GM12874 (cell line): ENCODE measurements around the gene NRSN2.

Experiments used
- TF ChIP-seq, protein P1 (sequence below): IDR thresholded peaks from 2 replicates; pipeline ENCODE4 v1.5.1; 2011; ENCODE audit warnings: low read depth, mild to moderate bottlenecking, control low read depth, low read length, moderate library complexity; ENCODE audit not compliant: insufficient read depth

NRSN2 gene

DNA sequence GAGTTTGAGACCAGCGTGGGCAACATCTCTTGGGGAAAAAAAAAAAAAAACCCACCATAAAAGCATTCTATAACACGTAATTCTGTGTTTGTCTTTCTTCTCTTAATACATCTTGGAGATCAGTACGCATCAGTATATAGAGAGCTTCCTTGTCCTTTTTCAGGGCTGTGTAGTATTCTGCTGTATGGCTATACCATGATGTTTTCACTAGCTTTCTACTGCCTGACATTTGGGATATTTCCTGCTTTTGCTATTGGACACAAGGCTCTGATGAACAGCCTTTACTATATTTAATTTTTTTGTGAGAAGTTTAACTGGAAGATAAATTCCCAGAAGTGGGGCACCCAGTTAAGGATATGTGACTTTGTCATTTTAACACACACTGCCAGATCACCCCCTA is 40.6 kb downstream of the NRSN2 start:
- TF ChIP-seq, protein P1, sequence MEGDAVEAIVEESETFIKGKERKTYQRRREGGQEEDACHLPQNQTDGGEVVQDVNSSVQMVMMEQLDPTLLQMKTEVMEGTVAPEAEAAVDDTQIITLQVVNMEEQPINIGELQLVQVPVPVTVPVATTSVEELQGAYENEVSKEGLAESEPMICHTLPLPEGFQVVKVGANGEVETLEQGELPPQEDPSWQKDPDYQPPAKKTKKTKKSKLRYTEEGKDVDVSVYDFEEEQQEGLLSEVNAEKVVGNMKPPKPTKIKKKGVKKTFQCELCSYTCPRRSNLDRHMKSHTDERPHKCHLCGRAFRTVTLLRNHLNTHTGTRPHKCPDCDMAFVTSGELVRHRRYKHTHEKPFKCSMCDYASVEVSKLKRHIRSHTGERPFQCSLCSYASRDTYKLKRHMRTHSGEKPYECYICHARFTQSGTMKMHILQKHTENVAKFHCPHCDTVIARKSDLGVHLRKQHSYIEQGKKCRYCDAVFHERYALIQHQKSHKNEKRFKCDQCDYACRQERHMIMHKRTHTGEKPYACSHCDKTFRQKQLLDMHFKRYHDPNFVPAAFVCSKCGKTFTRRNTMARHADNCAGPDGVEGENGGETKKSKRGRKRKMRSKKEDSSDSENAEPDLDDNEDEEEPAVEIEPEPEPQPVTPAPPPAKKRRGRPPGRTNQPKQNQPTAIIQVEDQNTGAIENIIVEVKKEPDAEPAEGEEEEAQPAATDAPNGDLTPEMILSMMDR: no peak

DNA sequence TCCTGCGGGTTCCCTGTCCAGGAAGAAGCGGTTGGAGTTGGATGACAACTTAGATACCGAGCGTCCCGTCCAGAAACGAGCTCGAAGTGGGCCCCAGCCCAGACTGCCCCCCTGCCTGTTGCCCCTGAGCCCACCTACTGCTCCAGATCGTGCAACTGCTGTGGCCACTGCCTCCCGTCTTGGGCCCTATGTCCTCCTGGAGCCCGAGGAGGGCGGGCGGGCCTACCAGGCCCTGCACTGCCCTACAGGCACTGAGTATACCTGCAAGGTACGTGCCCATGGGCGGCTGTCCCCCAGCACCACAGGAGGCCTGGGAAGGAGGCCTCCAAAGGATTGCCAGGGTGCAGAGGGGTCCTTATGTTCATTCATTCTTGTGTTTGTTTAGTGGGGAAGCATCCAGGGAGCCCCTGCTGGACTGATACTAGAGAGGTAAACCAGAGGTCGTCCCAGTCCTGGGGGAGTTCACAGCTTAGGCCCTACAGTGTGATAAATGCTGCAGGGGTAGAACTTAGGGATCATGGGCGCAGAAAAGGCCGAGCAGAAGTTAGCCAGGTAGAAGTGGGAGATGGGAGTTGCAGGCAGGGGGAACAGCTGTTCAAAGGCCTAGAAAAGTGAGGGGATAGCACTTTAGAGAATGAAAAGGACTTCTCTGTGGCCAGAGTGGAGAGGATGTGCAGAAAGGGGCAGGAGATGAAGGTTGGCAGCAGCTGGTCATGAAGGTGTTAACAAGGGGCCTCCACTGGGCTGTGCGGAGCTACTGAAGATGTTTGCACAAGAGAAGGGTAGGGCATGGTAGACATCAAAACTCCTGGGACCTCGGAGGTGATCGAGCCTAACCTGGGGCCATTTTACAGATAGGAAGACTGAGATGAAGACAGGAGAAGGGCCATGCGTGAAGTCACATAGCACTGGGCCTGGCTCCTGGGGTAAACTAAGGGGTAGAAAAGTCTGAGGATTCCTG is 41.4 kb downstream of the NRSN2 start:
- TF ChIP-seq, protein P1: no peak

DNA sequence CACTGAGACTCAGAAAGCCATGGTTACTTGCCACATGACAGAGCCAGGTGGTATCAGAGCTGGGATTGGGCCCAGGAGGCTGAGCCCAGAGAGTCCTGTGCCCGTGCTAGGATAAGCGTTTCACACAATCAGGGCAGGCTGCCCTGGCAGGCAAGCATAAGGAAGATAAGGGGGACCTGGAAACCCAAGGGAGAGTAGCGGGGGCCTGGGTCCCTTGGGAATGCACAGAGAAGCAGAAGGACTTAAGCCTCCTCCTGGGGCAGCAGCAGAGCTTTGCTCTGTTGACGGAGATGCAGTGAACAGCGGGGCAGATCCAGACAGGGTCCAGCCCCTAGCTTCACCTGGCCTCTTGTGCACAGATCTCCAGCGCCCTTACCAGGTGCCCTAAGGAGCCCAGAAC is 42.3 kb downstream of the NRSN2 start:
- TF ChIP-seq, protein P1: no peak

DNA sequence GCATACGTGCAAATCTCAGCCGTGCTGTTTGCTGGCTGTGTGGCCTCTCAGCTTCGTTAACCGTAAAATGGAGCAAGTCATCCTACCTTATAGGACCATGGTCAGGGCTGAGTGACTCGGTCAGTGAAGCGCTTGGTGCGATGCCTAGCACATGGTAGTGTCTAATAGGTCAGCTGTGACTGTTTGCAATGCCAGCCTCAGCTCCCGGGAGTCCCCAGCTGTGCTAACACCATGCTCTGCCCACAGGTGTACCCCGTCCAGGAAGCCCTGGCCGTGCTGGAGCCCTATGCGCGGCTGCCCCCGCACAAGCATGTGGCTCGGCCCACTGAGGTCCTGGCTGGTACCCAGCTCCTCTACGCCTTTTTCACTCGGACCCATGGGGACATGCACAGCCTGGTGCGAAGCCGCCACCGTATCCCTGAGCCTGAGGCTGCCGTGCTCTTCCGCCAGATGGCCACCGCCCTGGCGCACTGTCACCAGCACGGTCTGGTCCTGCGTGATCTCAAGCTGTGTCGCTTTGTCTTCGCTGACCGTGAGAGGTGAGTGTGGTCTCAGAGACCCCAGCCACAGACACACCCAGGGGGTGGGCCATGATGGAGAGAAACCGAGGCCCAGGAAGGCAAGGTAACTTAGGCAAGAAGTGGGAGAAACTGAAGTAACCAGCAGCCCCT is 44.3 kb downstream of the NRSN2 start:
- TF ChIP-seq, protein P1: no peak

DNA sequence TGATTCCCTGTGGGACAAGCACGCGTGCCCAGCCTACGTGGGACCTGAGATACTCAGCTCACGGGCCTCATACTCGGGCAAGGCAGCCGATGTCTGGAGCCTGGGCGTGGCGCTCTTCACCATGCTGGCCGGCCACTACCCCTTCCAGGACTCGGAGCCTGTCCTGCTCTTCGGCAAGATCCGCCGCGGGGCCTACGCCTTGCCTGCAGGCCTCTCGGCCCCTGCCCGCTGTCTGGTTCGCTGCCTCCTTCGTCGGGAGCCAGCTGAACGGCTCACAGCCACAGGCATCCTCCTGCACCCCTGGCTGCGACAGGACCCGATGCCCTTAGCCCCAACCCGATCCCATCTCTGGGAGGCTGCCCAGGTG is 49.3 kb downstream of the NRSN2 start:
- TF ChIP-seq, protein P1: no peak

DNA sequence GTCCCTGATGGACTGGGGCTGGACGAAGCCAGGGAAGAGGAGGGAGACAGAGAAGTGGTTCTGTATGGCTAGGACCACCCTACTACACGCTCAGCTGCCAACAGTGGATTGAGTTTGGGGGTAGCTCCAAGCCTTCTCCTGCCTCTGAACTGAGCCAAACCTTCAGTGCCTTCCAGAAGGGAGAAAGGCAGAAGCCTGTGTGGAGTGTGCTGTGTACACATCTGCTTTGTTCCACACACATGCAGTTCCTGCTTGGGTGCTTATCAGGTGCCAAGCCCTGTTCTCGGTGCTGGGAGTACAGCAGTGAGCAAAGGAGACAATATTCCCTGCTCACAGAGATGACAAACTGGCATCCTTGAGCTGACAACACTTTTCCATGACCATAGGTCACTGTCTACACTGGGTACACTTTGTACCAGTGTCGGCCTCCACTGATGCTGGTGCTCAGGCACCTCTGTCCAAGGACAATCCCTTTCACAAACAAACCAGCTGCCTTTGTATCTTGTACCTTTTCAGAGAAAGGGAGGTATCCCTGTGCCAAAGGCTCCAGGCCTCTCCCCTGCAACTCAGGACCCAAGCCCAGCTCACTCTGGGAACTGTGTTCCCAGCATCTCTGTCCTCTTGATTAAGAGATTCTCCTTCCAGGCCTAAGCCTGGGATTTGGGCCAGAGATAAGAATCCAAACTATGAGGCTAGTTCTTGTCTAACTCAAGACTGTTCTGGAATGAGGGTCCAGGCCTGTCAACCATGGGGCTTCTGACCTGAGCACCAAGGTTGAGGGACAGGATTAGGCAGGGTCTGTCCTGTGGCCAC is 49.9 kb downstream of the NRSN2 start:
- TF ChIP-seq, protein P1: no peak
